ENCODE results near the gene OPCML.

DNA sequence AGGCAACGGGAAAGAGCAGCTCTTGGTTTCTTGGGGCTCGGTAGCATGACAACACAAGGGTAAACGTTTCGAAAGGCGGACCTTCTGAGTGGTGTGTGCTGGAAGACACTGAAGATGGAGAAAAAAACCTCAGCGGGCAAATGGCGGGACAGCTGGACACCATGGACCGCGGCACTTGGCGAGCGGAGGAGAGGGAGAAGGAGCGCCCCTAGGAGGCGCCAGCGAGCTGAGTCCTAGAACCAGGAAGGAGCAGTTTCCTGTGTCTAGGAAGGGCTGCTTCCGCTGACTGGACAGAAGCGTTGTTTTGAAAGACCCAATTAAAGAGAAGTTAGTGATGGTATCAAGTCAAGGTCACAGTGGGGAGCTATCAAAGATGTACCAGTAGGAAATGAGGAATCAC is 44.0 kb upstream of the OPCML start:
- TF ChIP-seq, protein P1, sequence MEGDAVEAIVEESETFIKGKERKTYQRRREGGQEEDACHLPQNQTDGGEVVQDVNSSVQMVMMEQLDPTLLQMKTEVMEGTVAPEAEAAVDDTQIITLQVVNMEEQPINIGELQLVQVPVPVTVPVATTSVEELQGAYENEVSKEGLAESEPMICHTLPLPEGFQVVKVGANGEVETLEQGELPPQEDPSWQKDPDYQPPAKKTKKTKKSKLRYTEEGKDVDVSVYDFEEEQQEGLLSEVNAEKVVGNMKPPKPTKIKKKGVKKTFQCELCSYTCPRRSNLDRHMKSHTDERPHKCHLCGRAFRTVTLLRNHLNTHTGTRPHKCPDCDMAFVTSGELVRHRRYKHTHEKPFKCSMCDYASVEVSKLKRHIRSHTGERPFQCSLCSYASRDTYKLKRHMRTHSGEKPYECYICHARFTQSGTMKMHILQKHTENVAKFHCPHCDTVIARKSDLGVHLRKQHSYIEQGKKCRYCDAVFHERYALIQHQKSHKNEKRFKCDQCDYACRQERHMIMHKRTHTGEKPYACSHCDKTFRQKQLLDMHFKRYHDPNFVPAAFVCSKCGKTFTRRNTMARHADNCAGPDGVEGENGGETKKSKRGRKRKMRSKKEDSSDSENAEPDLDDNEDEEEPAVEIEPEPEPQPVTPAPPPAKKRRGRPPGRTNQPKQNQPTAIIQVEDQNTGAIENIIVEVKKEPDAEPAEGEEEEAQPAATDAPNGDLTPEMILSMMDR (optimal IDR thresholded peaks at IDR 0.05 in 1 of 3, IDR thresholded peaks at IDR 0.05 in 1 of 3, conservative IDR thresholded peaks at IDR 0.05 in 1 of 3; ENCODE audit: extremely low read depth in 1 of 3, insufficient read depth in 2 of 3, low read length in 3 of 3) = no peak
- no peak for TF ChIP-seq EZH2 (IDR thresholded peaks at IDR 0.05; ENCODE audit: low read length)

All from keratinocyte (primary cell).